GM21515 (cell line): ENCODE results near the gene CCDC188.

Source experiments
- ATAC-seq: cut with Tn5 transposase; IDR thresholded peaks from one replicate; pipeline ENCODE4 v1.9.1; 2021; ENCODE audit not compliant: unreplicated experiment

Gene CCDC188

GRCh38 chr22:20185750-20186149 is 34.9 kb upstream of the CCDC188 start:
- no peak for ATAC-seq

- no peak for ATAC-seq
Observed at GRCh38 chr22:20184501-20185165, 33.8 kb upstream of the CCDC188 start.

GRCh38 chr22:20183823-20184222 is 33.0 kb upstream of the CCDC188 start:
- ATAC-seq, result no peak

GRCh38 chr22:20183101-20183500 is 32.2 kb upstream of the CCDC188 start:
- no peak for ATAC-seq

- ATAC-seq, result no peak
Observed at GRCh38 chr22:20182365-20182764, 31.5 kb upstream of the CCDC188 start.

- ATAC-seq, result no peak
Observed at GRCh38 chr22:20181884-20182236, 31.0 kb upstream of the CCDC188 start.

GRCh38 chr22:20181194-20181883 is 30.5 kb upstream of the CCDC188 start:
- no peak for ATAC-seq

- no peak for ATAC-seq
Observed at GRCh38 chr22:20180640-20181039, 29.8 kb upstream of the CCDC188 start.

- no peak for ATAC-seq
Observed at GRCh38 chr22:20180245-20180630, 29.4 kb upstream of the CCDC188 start.

- no peak for ATAC-seq
Observed at GRCh38 chr22:20179455-20180244, 28.8 kb upstream of the CCDC188 start.

GRCh38 chr22:20178915-20179227 is 28.0 kb upstream of the CCDC188 start:
- ATAC-seq, result no peak

- ATAC-seq, result no peak
Observed at GRCh38 chr22:20178075-20178914, 27.4 kb upstream of the CCDC188 start.

GRCh38 chr22:20177217-20177911 is 26.5 kb upstream of the CCDC188 start:
- ATAC-seq, result no peak

GRCh38 chr22:20176421-20177085 is 25.7 kb upstream of the CCDC188 start:
- no peak for ATAC-seq

- no peak for ATAC-seq
Observed at GRCh38 chr22:20175597-20175900, 24.7 kb upstream of the CCDC188 start.

GRCh38 chr22:20174785-20175596 is 24.1 kb upstream of the CCDC188 start:
- ATAC-seq, result no peak

GRCh38 chr22:20173772-20174171 is 22.9 kb upstream of the CCDC188 start:
- no peak for ATAC-seq

GRCh38 chr22:20173246-20173645 is 22.4 kb upstream of the CCDC188 start:
- ATAC-seq, result no peak

- no peak for ATAC-seq
Observed at GRCh38 chr22:20172141-20172613, 21.3 kb upstream of the CCDC188 start.
